Lower lobe of right lung (tissue), 2 donors: ENCODE measurements around the gene FNBP1. TPM values are rescaled to one million over a fixed set of nuclear protein-coding genes. Genes with fewer than 3 reads are reported as not detected.

Source experiments
- ATAC-seq, 2 donors: fragments of 200-7000 bp; cut with Tn5 transposase; one replicate each; pipeline ENCODE4 v1.9.1; 2020 to 2022; ENCODE audit warnings: mild to moderate bottlenecking in 2 of 2, moderate library complexity in 2 of 2
- DNase-seq: peaks from one replicate; pipeline ENCODE4 v3.0.0-alpha.2; 2020
- H3K27ac ChIP-seq: fragments of 200-600 bp; one replicate; pipeline ENCODE4 v1.8.0; 2022
- H3K27me3 ChIP-seq: fragments of 200-600 bp; one replicate; pipeline ENCODE4 v1.8.0; 2022; ENCODE audit warnings: low read depth
- H3K36me3 ChIP-seq: fragments of 200-600 bp; one replicate; pipeline ENCODE4 v1.8.0; 2022; ENCODE audit warnings: mild to moderate bottlenecking
- H3K4me1 ChIP-seq: fragments of 200-600 bp; one replicate; pipeline ENCODE4 v1.8.0; 2022
- H3K4me3 ChIP-seq: fragments of 200-600 bp; one replicate; pipeline ENCODE4 v1.8.0; 2022; ENCODE audit warnings: mild to moderate bottlenecking
- H3K9me3 ChIP-seq: fragments of 200-600 bp; one replicate; pipeline ENCODE4 v1.8.0; 2022
- CTCF ChIP-seq: fragments of 200-600 bp; IDR thresholded peaks from one replicate; pipeline ENCODE4 v1.8.0; 2022; ENCODE audit warnings: antibody characterized with exemption, mild to moderate bottlenecking
- intact Hi-C: fragments of 100-400 bp; cut with DNase I; formaldehyde crosslinking; loops from one replicate; pipeline ENCODE4 v1.11.0; 2022
- total RNA-seq: library from RNA; stranded (reverse); fragmentation: NEBNext Ultra II Directional; extraction: Animal tissue kit (Norgen Biotek cat#: 25700); gene quantifications from one replicate; pipeline ENCODE4 v1.2.1, GENCODE V29; 2021
- donor health status: DM: no; HTN: yes; CAD: no; lungs with severe emphysema.

The FNBP1 gene
- total RNA-seq, 1 donor from 2014 or later = 61.1 TPM

DNA sequence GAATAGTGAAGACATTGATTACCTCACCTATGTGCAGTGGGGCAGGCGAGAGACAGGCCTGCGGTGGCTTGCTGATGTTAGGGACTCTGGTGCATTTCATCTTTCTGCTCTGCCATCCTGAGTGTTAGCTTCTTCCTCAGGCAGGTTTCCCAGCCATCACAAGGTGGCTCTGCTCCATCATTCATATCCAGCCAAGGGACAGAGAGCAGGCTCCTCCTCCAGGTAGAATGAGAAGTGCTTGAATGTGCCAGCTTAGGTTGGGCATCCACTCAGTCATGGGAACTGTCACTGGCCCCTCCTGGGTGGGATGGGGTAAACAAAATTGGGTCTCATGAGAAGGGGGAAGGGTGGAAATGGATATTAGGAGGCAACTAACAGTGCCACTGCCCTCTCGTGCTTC lies 35.6 kb upstream of the FNBP1 start:
- Histone ChIP-seq H3K9me3 (no peaks in the 10 kb centered on the region), H3K36me3 (peaks cover 83% of the 10 kb centered on the region), H3K4me1 (peaks cover 19% of the 10 kb centered on the region), H3K27ac (no peak overlapping the region), H3K4me3 (no peak overlapping the region), H3K27me3 (no peaks in the 10 kb centered on the region)
- ATAC-seq = no peak
- no peak for TF ChIP-seq CTCF
- intact Hi-C loops = no loop called here
- DNase-seq = no peak

- no peak for DNase-seq
- H3K27ac ChIP-seq = peak overlapping the region; percentile 32
Observed at GRCh38 chr9:130073373-130073772, 30.4 kb upstream of the FNBP1 start.

GRCh38 chr9:130072515-130073235 lies 29.7 kb upstream of the FNBP1 start:
- Histone ChIP-seq H3K27me3 (no peaks in the 10 kb centered on the region), H3K4me3 (no peak overlapping the region), H3K36me3 (peaks cover 24% of the 10 kb centered on the region), H3K9me3 (no peaks in the 10 kb centered on the region), H3K4me1 (peaks cover 52% of the 10 kb centered on the region), H3K27ac (peak overlapping the region; percentile 32)
- ATAC-seq (no peak), DNase-seq (no peak)
- TF ChIP-seq CTCF = no peak
- intact Hi-C loops = no loop called here

More at GRCh38 chr9:130073373-130073772, 30.4 kb upstream of the FNBP1 start:
- no peak for TF ChIP-seq CTCF
- no peaks in the 10 kb centered on the region for H3K27me3 ChIP-seq
- peaks cover 45% of the 10 kb centered on the region for H3K4me1 ChIP-seq
- intact Hi-C loops = no loop called here
- H3K36me3 ChIP-seq = peaks cover 31% of the 10 kb centered on the region
- no peak overlapping the region for H3K4me3 ChIP-seq
- ATAC-seq = no peak
- no peaks in the 10 kb centered on the region for H3K9me3 ChIP-seq

- ATAC-seq (peak; percentile 60 to 61), DNase-seq (no peak)
- H3K4me3 ChIP-seq = no peak overlapping the region
- H3K27ac ChIP-seq = peak overlapping the region; percentile 47
- intact Hi-C loops = no loop called here
- H3K9me3 ChIP-seq = no peaks in the 10 kb centered on the region
- no peaks in the 10 kb centered on the region for H3K27me3 ChIP-seq
- no peak for TF ChIP-seq CTCF
- H3K36me3 ChIP-seq = no peaks in the 10 kb centered on the region
- H3K4me1 ChIP-seq = peaks cover 38% of the 10 kb centered on the region
Observed at GRCh38 chr9:130069048-130069447, 26.1 kb upstream of the FNBP1 start.

GRCh38 chr9:130064621-130065020 lies 21.6 kb upstream of the FNBP1 start:
- TF ChIP-seq CTCF = no peak
- H3K36me3 ChIP-seq = no peaks in the 10 kb centered on the region
- H3K27me3 ChIP-seq = no peaks in the 10 kb centered on the region
- intact Hi-C loops = no loop called here
- H3K27ac ChIP-seq = no peak overlapping the region
- H3K4me1 ChIP-seq = peaks cover 23% of the 10 kb centered on the region
- DNase-seq (no peak), ATAC-seq (no peak)
- H3K4me3 ChIP-seq = no peak overlapping the region
- no peaks in the 10 kb centered on the region for H3K9me3 ChIP-seq
